ENCODE results near the gene ZNF761. TPM values are rescaled to one million over a fixed set of nuclear protein-coding genes. Genes with fewer than 3 reads are reported as not detected.

The ZNF761 gene
- total and polyA plus RNA-seq, 2 of the 13 experiments (the other 11 are each of a cell fraction or from before 2014, with no cell fraction given) = 11.6 to 16.2 TPM

DNA sequence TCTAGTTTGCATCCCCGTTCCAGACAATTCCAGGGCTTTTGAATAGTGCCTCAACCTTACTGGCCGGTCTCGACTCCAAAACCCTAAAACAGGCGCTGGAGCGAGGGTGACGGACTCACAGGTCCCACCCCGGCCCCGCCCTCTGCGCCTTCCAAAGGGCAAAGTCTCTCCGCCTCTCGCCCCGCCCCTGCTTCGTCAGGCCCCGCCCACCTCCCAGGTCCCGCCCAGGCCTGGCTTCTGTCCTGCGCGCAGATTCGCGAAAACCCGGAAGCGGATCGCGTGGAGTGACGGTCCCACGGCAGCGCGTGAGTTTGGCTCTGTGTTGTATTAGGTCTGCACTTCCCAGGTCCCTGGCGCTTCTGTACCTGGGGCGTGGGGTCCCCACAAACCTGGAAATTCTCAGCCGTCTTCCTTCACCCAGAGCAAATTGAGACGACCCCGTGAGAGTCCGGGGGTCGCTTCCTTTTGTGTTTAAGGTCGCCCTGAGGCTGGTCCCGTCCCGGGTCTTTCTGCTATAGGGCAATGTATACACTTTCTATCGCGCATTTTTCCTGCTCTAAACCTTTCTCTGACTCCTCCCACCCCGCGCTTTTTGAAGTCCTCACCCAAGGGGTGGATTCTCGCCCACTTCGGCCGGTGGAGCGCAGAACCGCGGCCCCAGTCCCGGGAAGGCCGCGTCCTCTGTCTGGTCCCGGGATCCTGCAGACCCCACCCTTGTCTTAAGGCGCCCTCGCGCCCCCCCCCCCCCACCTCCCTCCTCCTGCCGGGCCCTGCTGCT is 35.9 kb downstream of the ZNF761 start, which contains the start of gene ZNF813 (continued):
- no peak for TF ChIP-seq ZNF407 (CRISPR knock-in tag; IDR thresholded peaks at IDR 0.05; ENCODE audit: not compliant biosample characterization)
- TF ChIP-seq PITX1 (CRISPR knock-in tag; IDR thresholded peaks at IDR 0.05) = no peak; the same call in 1 of the 2 replicates
- no peak for TF ChIP-seq ZNF720 (CRISPR knock-in tag; IDR thresholded peaks at IDR 0.05)
- TF ChIP-seq NR2C2 (CRISPR knock-in tag; IDR thresholded peaks at IDR 0.05; ENCODE audit: borderline replicate concordance) = peak; percentile 58; the same call in 1 of the 2 replicates
- no peak for TF ChIP-seq KDM6A (CRISPR knock-in tag; IDR thresholded peaks at IDR 0.05; ENCODE audit: low read depth)
- TF ChIP-seq ZNF746 (CRISPR knock-in tag; IDR thresholded peaks at IDR 0.05) = no peak
- TF ChIP-seq HOXA3 (CRISPR knock-in tag; IDR thresholded peaks at IDR 0.05) = peak; percentile 43
- TF ChIP-seq, protein P1, sequence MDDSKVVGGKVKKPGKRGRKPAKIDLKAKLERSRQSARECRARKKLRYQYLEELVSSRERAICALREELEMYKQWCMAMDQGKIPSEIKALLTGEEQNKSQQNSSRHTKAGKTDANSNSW (CRISPR knock-in tag; IDR thresholded peaks at IDR 0.05; ENCODE audit: borderline replicate concordance) = no peak
- TF ChIP-seq NKX3-1 (CRISPR knock-in tag; IDR thresholded peaks at IDR 0.05) = peak; percentile 63; the same call in 1 of the 2 replicates
- TF ChIP-seq CHCHD3 (CRISPR knock-in tag; IDR thresholded peaks at IDR 0.05) = no peak
- TF ChIP-seq SATB2 (CRISPR knock-in tag; IDR thresholded peaks at IDR 0.05) = no peak
- TF ChIP-seq MBNL3 (CRISPR knock-in tag; conservative IDR thresholded peaks at IDR 0.05) = no peak
- TF ChIP-seq ZNF317 (CRISPR knock-in tag; IDR thresholded peaks at IDR 0.05) = no peak
- TF ChIP-seq RFXANK (CRISPR knock-in tag; IDR thresholded peaks at IDR 0.05) = no peak
- TF ChIP-seq ZNF704 (CRISPR knock-in tag; IDR thresholded peaks at IDR 0.05; ENCODE audit: borderline replicate concordance) = no peak
- TF ChIP-seq RAD21 (CRISPR knock-in tag; IDR thresholded peaks at IDR 0.05) = no peak
- TF ChIP-seq SMYD3 (CRISPR knock-in tag; IDR thresholded peaks at IDR 0.05) = no peak
- TF ChIP-seq, protein P2, sequence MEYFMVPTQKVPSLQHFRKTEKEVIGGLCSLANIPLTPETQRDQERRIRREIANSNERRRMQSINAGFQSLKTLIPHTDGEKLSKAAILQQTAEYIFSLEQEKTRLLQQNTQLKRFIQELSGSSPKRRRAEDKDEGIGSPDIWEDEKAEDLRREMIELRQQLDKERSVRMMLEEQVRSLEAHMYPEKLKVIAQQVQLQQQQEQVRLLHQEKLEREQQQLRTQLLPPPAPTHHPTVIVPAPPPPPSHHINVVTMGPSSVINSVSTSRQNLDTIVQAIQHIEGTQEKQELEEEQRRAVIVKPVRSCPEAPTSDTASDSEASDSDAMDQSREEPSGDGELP (IDR thresholded peaks at IDR 0.05; ENCODE audit: borderline replicate concordance, low read depth) = no peak

Measured in HepG2 (cell line).